Trophoblast cell (in vitro differentiated cells and primary cell): ENCODE measurements around the gene TMOD1.
"Not testable (repeated sequence)": the region's sequence is repeated elsewhere in the genome, so short reads cannot be mapped to it uniquely, and the experiment has no call there.

Source experiments
- DNase-seq, 2 donors: peaks; one replicate each; pipeline ENCODE4 v3.0.0-alpha.2; 2016
- H2AFZ ChIP-seq: 2 replicates; pipeline ENCODE4 v1.6.1; 2013; ENCODE audit warnings: low read length, moderate library complexity, mild to moderate bottlenecking; ENCODE audit not compliant: insufficient read depth, poor library complexity
- H2AK5ac ChIP-seq: 2 replicates; pipeline ENCODE4 v1.6.1; 2013; ENCODE audit warnings: mild to moderate bottlenecking, low read length
- H2BK120ac ChIP-seq: 2 replicates; pipeline ENCODE4 v1.6.1; 2013; ENCODE audit warnings: low read length, mild to moderate bottlenecking, moderate library complexity; ENCODE audit not compliant: insufficient read depth, poor library complexity
- H2BK12ac ChIP-seq: 2 replicates; pipeline ENCODE4 v1.6.1; 2013; ENCODE audit warnings: mild to moderate bottlenecking, low read length, moderate library complexity
- H2BK5ac ChIP-seq: 2 replicates; pipeline ENCODE4 v1.6.1; 2013; ENCODE audit warnings: low read length, low read depth, moderate library complexity, mild to moderate bottlenecking; ENCODE audit not compliant: poor library complexity
- H3K14ac ChIP-seq: 2 replicates; pipeline ENCODE4 v1.6.1; 2013; ENCODE audit warnings: mild to moderate bottlenecking, low read length
- H3K18ac ChIP-seq: 2 replicates; pipeline ENCODE4 v1.6.1; 2013; ENCODE audit warnings: mild to moderate bottlenecking, low read length
- H3K23ac ChIP-seq: 2 replicates; pipeline ENCODE4 v1.6.1; 2013; ENCODE audit warnings: low read length
- H3K27ac ChIP-seq: 2 replicates; pipeline ENCODE4 v1.5.1; 2013; ENCODE audit warnings: low read depth, mild to moderate bottlenecking, inconsistent platforms, low read length, moderate library complexity
- H3K27me3 ChIP-seq: 2 replicates; pipeline ENCODE4 v1.6.1; 2013; ENCODE audit warnings: inconsistent platforms, mild to moderate bottlenecking, low read length, moderate library complexity; ENCODE audit not compliant: insufficient read depth
- H3K36me3 ChIP-seq, 2 experiments: 1 replicate in 1 of 2; 2 replicates in 1 of 2; pipeline ENCODE4 v1.6.1; 2013; ENCODE audit warnings: low read length in 2 of 2, mild to moderate bottlenecking in 2 of 2, moderate library complexity in 1 of 2; ENCODE audit not compliant: insufficient read depth in 2 of 2, control insufficient read depth in 1 of 2
- H3K4ac ChIP-seq: 2 replicates; pipeline ENCODE4 v1.6.1; 2013; ENCODE audit warnings: low read depth, mild to moderate bottlenecking, low read length, moderate library complexity
- H3K4me1 ChIP-seq, 2 experiments: 1 replicate in 1 of 2; 2 replicates in 1 of 2; pipeline ENCODE4 v1.6.1; 2013; ENCODE audit warnings: low read length in 2 of 2, mild to moderate bottlenecking in 2 of 2, moderate library complexity in 1 of 2; ENCODE audit not compliant: insufficient read depth in 2 of 2, control insufficient read depth in 1 of 2
- H3K4me2 ChIP-seq: 2 replicates; pipeline ENCODE4 v1.6.1; 2013; ENCODE audit warnings: inconsistent platforms, mild to moderate bottlenecking, low read length, moderate library complexity
- H3K4me3 ChIP-seq: 2 replicates; pipeline ENCODE4 v1.5.1; 2013; ENCODE audit warnings: mild to moderate bottlenecking, low read depth, low read length, inconsistent platforms
- H3K79me1 ChIP-seq: one replicate; pipeline ENCODE4 v1.6.1; 2013; ENCODE audit warnings: low read length
- H3K79me2 ChIP-seq: 2 replicates; pipeline ENCODE4 v1.6.1; 2013; ENCODE audit warnings: low read length, mild to moderate bottlenecking; ENCODE audit not compliant: control insufficient read depth, insufficient read depth, poor library complexity
- H3K9ac ChIP-seq: 2 replicates; pipeline ENCODE4 v1.6.1; 2013; ENCODE audit warnings: mild to moderate bottlenecking, low read length
- H3K9me3 ChIP-seq: 2 replicates; pipeline ENCODE4 v1.6.1; 2013; ENCODE audit warnings: low read depth, mild to moderate bottlenecking, control low read depth, inconsistent platforms, low read length; ENCODE audit not compliant: insufficient read depth
- H4K12ac ChIP-seq: 2 replicates; pipeline ENCODE4 v1.6.1; 2013; ENCODE audit warnings: low read depth, mild to moderate bottlenecking, low read length, moderate library complexity
- H4K8ac ChIP-seq: 2 replicates; pipeline ENCODE4 v1.6.1; 2013; ENCODE audit warnings: low read depth, mild to moderate bottlenecking, low read length, moderate library complexity
- H4K91ac ChIP-seq: one replicate; pipeline ENCODE4 v1.6.1; 2013; ENCODE audit warnings: low read depth, mild to moderate bottlenecking, low read length, moderate library complexity
- WGBS: extraction: QIAGEN DNeasy Blood & Tissue Kit; methylation state at CpG from one replicate; pipeline ENCODE4 v1.1.7; 2013; ENCODE audit warnings: missing lambda C conversion rate; ENCODE audit not compliant: insufficient read length, insufficient coverage; ENCODE audit errors: extremely low coverage; 5-methylcytosine and 5-hydroxymethylcytosine counted together

TMOD1 gene

GRCh38 chr9:97498846-97499245 lies 2.6 kb upstream of the TMOD1 start:
- DNase-seq, H4K12ac ChIP-seq, H2BK12ac ChIP-seq, H3K79me2 ChIP-seq, H3K4me3 ChIP-seq, H2AFZ ChIP-seq, H2BK5ac ChIP-seq, H3K27ac ChIP-seq, H3K18ac ChIP-seq, H3K4me1 ChIP-seq, H2AK5ac ChIP-seq, H2BK120ac ChIP-seq, H3K4me2 ChIP-seq, H3K9ac ChIP-seq, H3K14ac ChIP-seq, H3K36me3 ChIP-seq, H3K9me3 ChIP-seq, H4K91ac ChIP-seq, H3K79me1 ChIP-seq, H3K4ac ChIP-seq, H3K23ac ChIP-seq, H4K8ac ChIP-seq: not testable (repeated sequence)
- no CpG with 5 or more reads among the region's 5 CpGs for WGBS
- peaks cover 22% of the 10 kb centered on the region for H3K27me3 ChIP-seq

- Histone ChIP-seq H3K9ac (no peak overlapping the region), H3K4ac (no peak overlapping the region), H4K91ac (no peak overlapping the region), H4K8ac (no peak overlapping the region), H3K4me1 (peaks cover 0 to 9% of the 10 kb centered on the region in 2 experiments), H3K18ac (no peak overlapping the region), H3K14ac (no peak overlapping the region), H3K9me3 (peaks cover 7% of the 10 kb centered on the region), H2BK120ac (no peak overlapping the region), H3K36me3 (no peaks in the 10 kb centered on the region), H2AFZ (no peak overlapping the region), H2BK5ac (no peak overlapping the region), H3K23ac (no peak overlapping the region), H3K27me3 (peaks cover 31% of the 10 kb centered on the region), H3K4me2 (no peak overlapping the region), H3K79me2 (no peaks in the 10 kb centered on the region), H3K27ac (no peak overlapping the region), H3K4me3 (no peak overlapping the region), H4K12ac (no peak overlapping the region), H3K79me1 (no peaks in the 10 kb centered on the region), H2AK5ac (no peak overlapping the region), H2BK12ac (no peak overlapping the region)
- DNase-seq = no peak
- no CpG with 5 or more reads among the region's 5 CpGs for WGBS
Observed at GRCh38 chr9:97500263-97500662, 1.2 kb upstream of the TMOD1 start.

GRCh38 chr9:97500765-97501176 lies 695 bp upstream of the TMOD1 start:
- no CpG with 5 or more reads among the region's 6 CpGs for WGBS
- Histone ChIP-seq H3K23ac (no peak overlapping the region), H2AFZ (no peak overlapping the region), H3K36me3 (no peaks in the 10 kb centered on the region), H2BK120ac (no peak overlapping the region), H3K27ac (no peak overlapping the region), H4K12ac (no peak overlapping the region), H3K14ac (no peak overlapping the region), H4K91ac (no peak overlapping the region), H3K18ac (no peak overlapping the region), H3K4me3 (no peak overlapping the region), H4K8ac (no peak overlapping the region), H2BK5ac (no peak overlapping the region), H3K9ac (no peak overlapping the region), H3K4ac (no peak overlapping the region), H3K4me2 (peak overlapping the region; percentile 98), H3K4me1 (peaks cover 0 to 9% of the 10 kb centered on the region in 2 experiments), H2BK12ac (no peak overlapping the region), H3K27me3 (peaks cover 31% of the 10 kb centered on the region), H2AK5ac (no peak overlapping the region), H3K79me2 (no peaks in the 10 kb centered on the region), H3K79me1 (no peaks in the 10 kb centered on the region), H3K9me3 (peaks cover 7% of the 10 kb centered on the region)
- no peak for DNase-seq

GRCh38 chr9:97501972-97502221 lies 431 bp downstream of the TMOD1 start:
- no peak for DNase-seq
- Histone ChIP-seq H3K9ac (no peak overlapping the region), H4K91ac (no peak overlapping the region), H2AFZ (no peak overlapping the region), H3K4me1 (peaks cover 0 to 9% of the 10 kb centered on the region in 2 experiments), H4K12ac (no peak overlapping the region), H3K79me2 (no peaks in the 10 kb centered on the region), H3K14ac (no peak overlapping the region), H2AK5ac (no peak overlapping the region), H2BK120ac (no peak overlapping the region), H3K18ac (no peak overlapping the region), H3K79me1 (no peaks in the 10 kb centered on the region), H3K23ac (no peak overlapping the region), H2BK5ac (no peak overlapping the region), H3K36me3 (no peaks in the 10 kb centered on the region), H3K4ac (no peak overlapping the region), H3K4me3 (peak overlapping the region; percentile 70), H2BK12ac (no peak overlapping the region), H3K9me3 (peaks cover 7% of the 10 kb centered on the region), H4K8ac (no peak overlapping the region), H3K27me3 (peaks cover 31% of the 10 kb centered on the region), H3K4me2 (peak overlapping the region; percentile 98), H3K27ac (no peak overlapping the region)
- WGBS = no CpG with 5 or more reads among the region's 30 CpGs
